ENCODE results near the gene PID1. TPM values are rescaled to one million over a fixed set of nuclear protein-coding genes. Genes with fewer than 3 reads are reported as not detected.

The PID1 gene
- total and polyA plus RNA-seq, 3 donors from 2014 or later: 8.1 to 15.5 (median 14.8) TPM

- Histone ChIP-seq H3K27ac (peak overlapping the region; percentile 24 to 32), H3K9me3 (no peaks in the 10 kb centered on the region), H3K4me1 (no peaks in the 10 kb centered on the region), H3K36me3 (ENCODE audit: low read depth, missing control alignments) (no peaks in the 10 kb centered on the region), H3K27me3 (no peaks in the 10 kb centered on the region), H3K4me3 (no peak overlapping the region)
- intact Hi-C loops (cut with DNase I; ENCODE audit: low total_unique reads): no loop called here
- DNase-seq: no peak
- no peak for TF ChIP-seq POLR2A (IDR thresholded peaks at IDR 0.05)
- TF ChIP-seq CTCF (IDR thresholded peaks at IDR 0.05): no peak
- WGBS, 2 donors: 65 to 66% methylated on average over 2 of the region's 2 CpGs
These were observed 100.9 kb downstream of the PID1 start for GRCh38 chr2:229170171-229170570.

GRCh38 chr2:229169751-229170150, 101.3 kb downstream of the PID1 start:
- intact Hi-C loops (cut with DNase I; ENCODE audit: low total_unique reads): no loop called here

GRCh38 chr2:229164545-229165249, 106.4 kb downstream of the PID1 start:
- H3K36me3 ChIP-seq (ENCODE audit: low read depth, missing control alignments): no peaks in the 10 kb centered on the region
- no peak overlapping the region for H3K4me3 ChIP-seq
- TF ChIP-seq POLR2A (IDR thresholded peaks at IDR 0.05) (no peak), CTCF (IDR thresholded peaks at IDR 0.05) (no peak)
- intact Hi-C loops (cut with DNase I; ENCODE audit: low total_unique reads): no loop called here
- H3K27me3 ChIP-seq: no peaks in the 10 kb centered on the region
- H3K4me1 ChIP-seq: no peaks in the 10 kb centered on the region
- no peaks in the 10 kb centered on the region for H3K9me3 ChIP-seq
- WGBS, 2 donors: 61 to 68% methylated on average over 2 of the region's 2 CpGs
- DNase-seq: no peak
- H3K27ac ChIP-seq: no peak overlapping the region

More at GRCh38 chr2:229169751-229170150, 101.3 kb downstream of the PID1 start:
- no peaks in the 10 kb centered on the region for H3K36me3 ChIP-seq (ENCODE audit: low read depth, missing control alignments)
- WGBS, 2 donors: 52 to 63% methylated on average over 6 of the region's 6 CpGs
- H3K9me3 ChIP-seq: no peaks in the 10 kb centered on the region
- no peaks in the 10 kb centered on the region for H3K27me3 ChIP-seq
- H3K4me1 ChIP-seq: no peaks in the 10 kb centered on the region
- no peak overlapping the region for H3K4me3 ChIP-seq
- TF ChIP-seq POLR2A (IDR thresholded peaks at IDR 0.05) (no peak), CTCF (IDR thresholded peaks at IDR 0.05) (no peak)
- peak; percentile 20 for DNase-seq
- peak overlapping the region; percentile 24 to 32 for H3K27ac ChIP-seq

- intact Hi-C loops (cut with DNase I; ENCODE audit: low total_unique reads): no loop called here
- Histone ChIP-seq H3K27ac (no peak overlapping the region), H3K9me3 (no peaks in the 10 kb centered on the region), H3K36me3 (ENCODE audit: low read depth, missing control alignments) (no peaks in the 10 kb centered on the region), H3K4me1 (no peaks in the 10 kb centered on the region), H3K4me3 (no peak overlapping the region), H3K27me3 (no peaks in the 10 kb centered on the region)
- DNase-seq: no peak
- TF ChIP-seq POLR2A (IDR thresholded peaks at IDR 0.05) (no peak), CTCF (IDR thresholded peaks at IDR 0.05) (no peak)
- WGBS, 2 donors: 61 to 66% methylated on average over 2 of the region's 2 CpGs
These were observed 107.2 kb downstream of the PID1 start for GRCh38 chr2:229163893-229164292.

GRCh38 chr2:229162015-229162414, 109.1 kb downstream of the PID1 start:
- no peak overlapping the region for H3K4me3 ChIP-seq
- no peak for TF ChIP-seq CTCF (IDR thresholded peaks at IDR 0.05)
- TF ChIP-seq POLR2A (IDR thresholded peaks at IDR 0.05): no peak
- no peak for DNase-seq

More at GRCh38 chr2:229162015-229162414, 109.1 kb downstream of the PID1 start:
- intact Hi-C loops (cut with DNase I; ENCODE audit: low total_unique reads): no loop called here
- Histone ChIP-seq H3K4me1 (no peaks in the 10 kb centered on the region), H3K36me3 (ENCODE audit: low read depth, missing control alignments) (no peaks in the 10 kb centered on the region), H3K27ac (no peak overlapping the region), H3K9me3 (no peaks in the 10 kb centered on the region), H3K27me3 (no peaks in the 10 kb centered on the region)
- WGBS, 2 donors: 88 to 91% methylated on average over 4 of the region's 4 CpGs
